ENCODE results near the gene ADTRP.
"Not testable (repeated sequence)": the region's sequence is repeated elsewhere in the genome, so short reads cannot be mapped to it uniquely, and the experiment has no call there.

Gene ADTRP

DNA sequence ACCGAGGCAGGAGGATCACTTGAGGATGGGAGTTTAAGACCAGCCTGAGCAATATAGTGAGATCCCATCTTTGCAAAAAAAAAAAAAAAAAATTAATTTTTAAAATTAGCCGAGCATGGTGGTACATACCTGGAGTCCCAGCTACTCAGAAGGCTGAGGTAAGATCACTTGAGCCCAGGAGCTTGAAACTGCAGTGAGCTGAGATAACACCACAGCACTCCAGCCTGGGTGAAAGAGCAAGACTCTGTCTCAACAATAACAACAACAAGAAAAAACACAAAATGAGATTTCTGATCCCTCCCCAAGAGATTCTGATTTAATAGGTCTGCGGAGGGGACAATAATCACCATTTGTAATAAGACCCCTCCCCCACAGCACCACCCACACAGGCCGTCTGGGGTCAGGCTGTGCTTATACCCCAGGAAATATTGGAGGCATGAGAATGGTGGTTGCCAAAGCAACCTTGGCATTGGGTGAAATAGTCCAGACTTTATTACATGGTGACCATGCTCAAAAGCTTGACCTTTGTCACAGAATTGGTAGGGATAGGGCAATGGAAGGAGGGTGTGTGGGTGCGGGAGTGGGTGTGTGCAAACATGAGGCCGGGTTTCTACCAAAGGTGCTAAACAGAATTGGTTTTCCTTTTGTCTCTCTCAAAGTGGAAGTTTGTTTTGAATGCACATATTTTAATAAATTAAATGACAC lies 24.4 kb upstream of the ADTRP start:
- DNase-seq = no peak

DNA sequence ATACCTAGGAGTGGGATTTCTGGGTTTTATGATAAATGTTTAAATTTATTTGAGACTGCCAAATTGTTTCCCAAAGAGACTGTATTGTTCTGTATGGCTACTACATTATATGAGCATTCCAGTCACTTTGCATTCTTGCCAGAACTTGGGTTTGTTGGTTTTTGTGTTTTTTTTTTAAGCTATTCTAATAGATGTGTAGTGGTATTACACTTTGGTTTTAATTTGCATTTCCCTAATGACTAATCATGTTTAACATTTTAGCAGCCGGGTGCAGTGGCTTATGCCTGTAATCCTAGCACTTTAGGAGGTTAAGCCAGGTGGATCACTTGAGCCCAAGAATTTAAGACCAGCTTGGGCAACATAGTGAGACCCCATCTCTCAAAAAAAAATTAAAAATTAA lies 21.9 kb upstream of the ADTRP start:
- DNase-seq = not testable (repeated sequence)

DNA sequence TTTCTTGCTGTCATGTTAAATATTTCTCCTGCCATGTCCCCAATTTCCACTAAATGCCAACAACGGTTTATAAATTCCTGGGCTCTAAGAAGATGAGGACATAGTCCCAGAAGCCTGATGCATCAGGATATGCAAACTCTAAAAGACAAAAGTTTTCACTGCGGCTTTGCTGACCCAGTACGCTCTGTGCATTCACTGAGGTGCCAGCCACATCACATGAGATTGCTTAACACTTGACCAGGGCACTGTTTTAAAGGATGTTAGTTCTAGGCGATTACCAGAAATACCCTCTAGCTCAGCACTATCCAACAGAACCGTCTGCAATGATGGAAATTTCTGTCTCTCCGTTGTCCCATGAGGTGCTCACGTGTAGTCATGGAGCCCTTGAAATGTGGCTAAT lies 19.9 kb upstream of the ADTRP start:
- no peak for DNase-seq

DNA sequence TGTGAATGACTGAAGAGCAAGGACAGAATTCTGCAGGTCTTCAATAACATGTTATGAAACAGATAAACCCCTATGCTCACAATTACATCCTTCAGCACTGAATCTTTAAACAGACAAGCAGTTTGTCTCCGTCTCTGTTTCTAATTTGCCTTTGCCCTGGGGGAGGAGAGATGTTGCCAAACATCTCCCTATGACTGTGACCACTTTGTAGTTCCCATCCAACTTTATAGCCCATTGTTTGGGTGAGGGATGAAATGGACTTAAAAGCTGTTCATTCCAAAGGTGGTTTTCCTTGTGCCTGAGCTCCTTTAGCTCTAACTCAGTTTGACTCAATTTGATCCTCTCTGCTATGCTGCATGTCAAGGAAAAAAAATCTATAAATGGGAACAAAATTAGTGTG lies 19.5 kb upstream of the ADTRP start:
- peak; percentile 2 for DNase-seq

DNA sequence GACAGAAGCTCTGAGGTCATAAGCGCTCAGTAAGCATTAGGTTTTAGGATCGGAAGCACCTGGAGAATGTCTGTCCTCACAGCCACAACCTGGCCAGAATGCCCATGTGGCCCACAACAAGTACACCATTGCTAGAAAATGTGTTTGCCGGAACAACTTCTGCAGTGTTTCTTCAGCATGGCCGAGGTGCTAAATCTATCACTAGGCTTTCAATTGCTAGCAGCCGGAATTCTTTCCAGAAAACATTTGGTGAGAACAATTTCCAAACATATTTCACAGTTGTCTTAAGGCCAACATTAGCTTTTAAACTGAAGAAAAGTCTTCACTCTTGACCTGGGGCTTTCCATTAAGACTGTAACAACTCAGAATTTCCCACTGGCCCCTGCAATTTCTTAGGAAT lies 18.2 kb upstream of the ADTRP start:
- no peak for DNase-seq

DNA sequence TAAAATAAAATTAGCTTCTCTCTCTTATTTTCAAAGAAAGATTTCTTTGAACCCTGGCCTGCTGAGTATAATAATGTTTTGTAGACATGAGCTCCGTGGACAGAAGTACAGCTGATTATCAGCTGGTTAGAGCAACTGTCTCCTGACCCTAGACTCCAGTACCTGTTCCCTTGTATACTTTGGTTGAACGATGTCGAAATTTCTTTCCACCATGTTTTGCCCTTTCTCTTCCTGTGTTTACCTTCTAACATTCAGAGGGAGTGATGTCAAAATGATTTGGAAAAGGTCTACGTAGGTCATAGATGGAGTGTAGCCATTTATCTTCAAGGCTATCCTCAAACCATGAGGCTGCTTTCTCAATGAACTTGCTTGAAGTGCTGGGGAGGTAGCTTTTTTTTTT lies 16.8 kb upstream of the ADTRP start:
- no peak for DNase-seq

DNA sequence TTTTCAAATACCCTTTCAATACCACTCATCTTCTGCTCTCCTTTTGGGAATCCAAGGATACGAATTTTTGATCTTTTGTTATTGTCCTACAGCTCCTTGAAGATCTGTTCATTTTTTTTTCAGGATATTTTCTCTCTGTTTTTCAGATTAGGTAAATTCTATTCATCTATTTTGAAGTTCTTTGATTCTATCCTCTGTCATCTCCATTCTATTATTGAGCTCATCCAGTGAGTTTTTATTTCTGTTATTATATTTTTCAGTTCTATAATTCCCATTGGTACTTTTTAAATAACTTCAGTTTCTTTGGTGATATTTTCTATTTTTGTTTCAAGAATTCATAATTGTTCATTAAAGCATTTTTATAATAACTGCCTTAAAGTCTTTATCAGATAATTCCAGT lies 14.7 kb upstream of the ADTRP start:
- DNase-seq = no peak

DNA sequence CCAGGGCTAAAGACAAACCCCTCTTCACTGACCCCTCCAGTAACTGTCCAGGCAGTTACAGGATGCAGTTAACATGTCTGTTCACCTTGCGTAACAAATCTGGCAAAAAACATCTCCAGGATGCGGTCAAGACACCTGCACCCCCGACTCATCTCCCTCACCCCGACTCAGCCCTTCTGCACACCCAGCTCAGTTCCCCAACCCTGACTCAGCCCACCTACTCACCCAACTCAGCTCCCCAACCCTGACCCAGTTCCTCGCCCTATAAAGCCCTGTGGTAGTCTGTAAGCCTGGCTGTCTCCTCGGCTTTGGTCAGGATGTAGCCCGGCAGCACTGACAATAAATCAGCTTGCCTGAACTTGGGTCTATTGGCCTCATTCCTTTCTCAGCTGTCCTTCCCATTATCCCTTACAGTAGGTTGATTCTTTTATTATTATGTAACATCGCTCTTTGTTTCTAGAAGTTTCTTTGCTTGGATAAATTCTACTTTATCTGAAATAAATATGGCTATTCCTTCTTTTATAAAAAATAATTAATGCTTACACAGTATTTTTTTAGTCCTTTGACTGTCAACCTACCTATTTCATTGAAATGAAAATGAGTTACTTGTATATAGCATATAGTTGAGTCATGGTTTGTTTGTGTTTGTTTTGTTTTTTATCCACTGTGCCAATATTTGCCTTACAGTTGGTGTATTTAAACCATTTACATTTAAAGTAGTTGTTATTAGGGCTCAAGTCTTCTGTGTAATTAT lies 12.9 kb upstream of the ADTRP start:
- no peak for DNase-seq

DNA sequence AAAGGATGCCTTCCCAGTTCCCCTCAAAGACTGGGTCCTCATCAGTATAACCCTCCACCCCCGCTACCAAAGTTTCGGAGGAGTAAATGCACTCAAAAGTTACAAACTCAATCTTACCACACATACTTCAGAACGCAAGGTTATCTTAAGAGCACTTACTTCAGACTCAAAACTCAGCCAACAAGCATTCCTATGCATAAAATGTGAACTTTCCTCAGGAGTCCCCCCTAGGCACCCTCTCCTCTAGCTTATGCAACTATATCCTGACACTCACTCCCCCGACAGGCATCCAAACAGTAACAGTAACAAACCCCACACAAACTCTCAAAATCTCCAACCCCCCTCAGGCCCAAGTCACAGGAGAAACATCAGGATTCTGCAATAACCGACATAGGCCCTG lies 11.1 kb upstream of the ADTRP start:
- DNase-seq = no peak

DNA sequence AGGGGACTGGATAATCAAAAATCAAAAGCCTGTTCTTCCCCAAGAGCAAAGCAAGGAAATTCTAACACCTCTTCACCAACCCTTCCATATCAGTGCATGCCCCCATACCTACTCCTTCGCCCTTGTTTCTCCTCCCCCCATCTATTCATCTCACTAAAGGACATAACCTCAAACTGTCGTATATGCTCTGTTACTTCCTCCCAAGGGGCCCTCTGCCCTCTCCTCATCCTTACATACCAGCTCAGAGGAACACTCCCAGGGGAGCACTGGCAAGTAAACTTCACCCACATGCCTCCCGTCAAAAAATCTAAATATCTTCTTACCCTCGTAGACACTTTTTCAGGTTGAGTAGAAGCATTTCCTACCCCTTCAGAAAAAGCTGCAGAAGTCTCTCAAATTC lies 9.4 kb upstream of the ADTRP start:
- no peak for DNase-seq

DNA sequence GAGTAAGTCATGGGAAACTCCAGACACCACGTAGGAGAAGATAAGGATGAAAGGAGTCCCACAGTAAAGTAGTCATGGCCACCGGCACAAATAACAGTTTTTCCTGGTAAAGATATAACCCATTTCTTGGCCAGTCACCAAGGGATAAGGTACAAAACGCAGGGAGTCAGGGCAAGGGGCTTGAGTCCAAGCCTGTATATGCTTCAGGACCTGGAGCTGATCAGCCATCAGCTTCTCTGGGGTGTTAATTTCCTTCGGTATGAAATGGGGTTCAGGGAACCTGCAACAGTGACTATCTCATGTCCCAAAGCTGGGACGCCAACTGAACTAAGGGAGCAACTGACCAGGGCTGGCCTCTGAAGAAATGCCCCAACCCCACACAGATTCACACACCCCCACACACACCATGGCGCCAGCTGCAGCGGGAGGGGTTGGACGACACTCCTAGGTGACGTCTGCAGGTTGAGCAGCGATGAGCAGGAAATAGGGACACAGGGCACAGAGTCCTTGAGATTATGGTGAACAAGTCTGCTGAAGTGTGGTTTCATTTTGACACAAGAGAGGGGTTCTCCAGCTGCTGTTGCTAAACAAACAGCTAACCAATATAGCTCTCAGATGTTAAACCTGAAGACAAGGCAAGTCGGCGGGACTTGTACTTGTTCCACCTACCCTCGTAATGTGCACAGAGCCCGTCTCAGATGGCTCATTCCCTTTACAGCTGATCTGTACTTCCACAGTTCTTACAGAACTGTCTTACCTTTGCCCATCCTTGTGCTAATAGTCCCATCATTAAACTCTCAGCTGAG lies 7.4 kb upstream of the ADTRP start:
- DNase-seq = no peak

DNA sequence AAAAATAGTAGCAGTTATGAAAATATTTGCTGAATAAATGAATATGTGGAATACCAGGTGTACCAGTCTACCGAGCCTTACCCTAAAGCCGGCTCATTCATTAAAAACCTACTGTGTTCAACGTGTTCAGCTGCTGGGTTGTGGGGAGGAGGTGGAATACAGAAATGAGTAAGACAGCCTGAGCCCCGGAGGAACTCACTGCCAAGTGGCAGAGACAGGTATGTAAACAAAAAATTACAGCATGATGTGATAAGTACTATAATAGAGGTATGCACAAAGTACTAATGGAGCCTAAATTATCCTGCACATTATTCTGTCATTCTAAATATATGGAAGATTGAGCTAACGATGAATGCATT lies 6.8 kb upstream of the ADTRP start:
- no peak for DNase-seq

DNA sequence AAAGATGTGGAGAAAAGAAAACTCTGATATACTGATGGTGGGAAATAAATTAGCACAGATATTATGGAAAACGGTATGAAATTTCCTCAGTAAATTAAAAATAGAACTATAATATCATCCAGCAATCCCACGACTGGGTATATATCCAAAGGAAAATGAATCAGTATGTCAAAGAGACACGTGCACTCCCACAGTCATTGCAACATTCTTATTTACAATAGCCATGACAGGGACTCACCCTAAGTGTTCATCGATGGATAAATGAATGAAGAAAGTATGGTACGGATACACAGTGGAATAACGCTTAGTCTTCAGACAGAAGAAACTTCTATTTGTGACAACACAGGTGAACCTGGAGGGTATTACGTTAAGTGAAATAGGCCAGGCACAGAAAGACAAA lies 5.7 kb upstream of the ADTRP start:
- DNase-seq = no peak

DNA sequence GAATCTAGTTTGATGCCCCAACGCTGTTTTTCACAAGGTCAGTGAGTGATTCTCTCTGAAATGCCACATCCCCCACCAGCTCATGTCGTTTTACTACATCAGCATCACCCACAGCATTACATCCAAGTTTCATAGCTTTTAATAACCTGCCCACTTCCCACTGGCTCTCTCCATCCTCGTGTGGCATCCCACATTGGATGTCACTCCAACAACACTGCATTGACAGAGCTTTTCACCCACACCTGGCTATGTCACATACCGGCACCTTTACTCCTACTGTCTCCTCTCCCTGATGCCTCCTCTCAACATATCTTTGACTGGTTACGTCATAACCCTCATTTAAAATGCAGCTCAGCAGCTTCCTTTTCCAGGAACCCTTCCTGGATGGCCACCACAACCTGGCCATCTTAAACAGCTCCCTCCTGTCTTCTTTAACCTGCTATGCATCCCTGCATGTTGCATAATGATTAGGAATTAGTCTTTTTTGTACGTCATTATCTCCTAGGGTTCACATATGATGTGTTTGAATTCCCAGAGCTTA lies 5.0 kb upstream of the ADTRP start:
- no peak for DNase-seq

DNA sequence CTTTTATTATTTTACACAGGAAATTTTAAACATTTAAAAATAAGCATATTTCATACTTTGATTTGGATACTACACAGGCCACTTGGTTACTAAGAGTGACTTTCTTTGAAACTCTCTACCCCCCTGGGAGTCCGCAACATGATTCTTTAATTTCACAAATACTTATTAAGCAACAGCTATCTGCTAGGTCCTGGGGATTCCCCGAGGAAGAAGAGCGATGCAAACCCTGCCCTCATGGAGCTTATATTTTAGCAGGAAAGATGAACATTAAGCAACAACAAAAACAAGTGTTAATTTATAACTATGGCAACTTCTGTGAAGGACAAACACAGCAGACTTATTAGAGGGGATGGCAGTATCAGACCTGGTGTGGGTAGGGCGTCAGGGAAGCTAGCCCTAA lies 3.9 kb upstream of the ADTRP start:
- no peak for DNase-seq

DNA sequence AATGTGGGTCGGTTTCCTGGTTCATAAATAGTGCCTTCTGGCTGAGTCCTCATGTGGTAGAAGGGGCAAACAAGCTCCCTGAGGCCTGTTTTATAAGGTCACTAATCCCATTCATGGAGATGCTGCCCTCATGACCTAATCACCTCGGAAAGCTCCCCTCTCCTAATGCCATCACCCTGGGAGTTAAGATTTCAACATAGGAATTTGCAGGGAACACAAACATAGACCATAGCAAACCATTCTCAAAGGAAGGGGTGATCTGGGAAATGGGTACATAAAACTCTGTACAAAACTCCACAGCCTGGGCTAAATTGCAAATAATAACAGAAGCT lies 1.5 kb upstream of the ADTRP start:
- no peak for DNase-seq

DNA sequence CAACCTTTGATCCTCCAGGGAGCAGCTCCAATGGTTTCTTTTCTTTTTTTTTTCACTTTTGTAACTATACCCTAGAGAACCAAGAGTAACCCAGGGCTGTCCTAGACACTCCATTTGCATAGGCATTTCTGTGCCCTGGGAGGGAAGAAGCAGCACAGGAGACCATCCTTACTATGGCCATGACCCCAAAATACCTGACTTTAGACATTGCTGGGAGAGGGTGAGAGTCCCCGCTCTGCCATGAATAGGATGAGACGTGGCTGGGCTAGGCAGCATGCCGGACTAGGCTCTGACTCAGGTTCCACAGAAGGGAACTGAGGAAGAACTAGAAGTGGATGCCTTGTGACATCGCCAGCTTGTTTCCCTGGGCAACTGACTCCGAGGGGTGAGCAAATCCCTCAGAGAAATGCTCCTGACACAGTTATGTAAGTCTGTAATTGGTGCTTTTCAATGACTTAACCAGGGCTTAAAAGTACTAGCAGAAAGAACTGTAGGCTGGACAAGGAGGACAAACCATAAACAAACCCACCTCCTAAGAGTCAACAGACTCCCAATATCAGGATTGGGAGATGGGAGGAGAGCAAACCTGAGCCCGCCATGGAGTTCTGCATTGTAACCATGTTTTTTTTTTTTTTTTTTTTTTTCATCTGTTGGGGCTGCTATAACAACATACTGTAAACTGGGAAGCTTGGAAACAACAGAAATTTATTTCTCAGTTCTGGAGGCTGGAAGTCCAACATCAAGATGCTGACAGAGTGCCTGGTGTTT lies 910 bp upstream of the ADTRP start:
- no peak for DNase-seq

DNA sequence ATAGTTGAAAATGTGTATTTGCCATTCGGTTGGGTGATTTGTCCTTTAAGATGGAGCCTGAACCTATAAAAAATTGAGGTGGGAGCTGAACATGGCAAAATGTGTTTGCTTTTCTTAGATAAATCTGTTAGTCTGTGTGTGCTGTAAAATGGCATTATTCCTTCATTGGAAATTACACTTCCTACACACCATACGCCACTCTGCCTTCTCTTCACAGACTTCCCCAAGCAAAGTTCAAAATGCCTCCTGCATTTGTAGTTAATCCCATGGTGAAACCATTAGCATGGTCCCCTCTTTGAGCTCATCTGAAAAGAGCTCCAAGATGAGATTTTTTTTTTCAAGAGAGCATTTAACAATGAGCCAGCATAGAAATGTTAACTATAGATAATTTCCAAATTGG lies 567 bp downstream of the ADTRP start:
- DNase-seq = no peak

DNA sequence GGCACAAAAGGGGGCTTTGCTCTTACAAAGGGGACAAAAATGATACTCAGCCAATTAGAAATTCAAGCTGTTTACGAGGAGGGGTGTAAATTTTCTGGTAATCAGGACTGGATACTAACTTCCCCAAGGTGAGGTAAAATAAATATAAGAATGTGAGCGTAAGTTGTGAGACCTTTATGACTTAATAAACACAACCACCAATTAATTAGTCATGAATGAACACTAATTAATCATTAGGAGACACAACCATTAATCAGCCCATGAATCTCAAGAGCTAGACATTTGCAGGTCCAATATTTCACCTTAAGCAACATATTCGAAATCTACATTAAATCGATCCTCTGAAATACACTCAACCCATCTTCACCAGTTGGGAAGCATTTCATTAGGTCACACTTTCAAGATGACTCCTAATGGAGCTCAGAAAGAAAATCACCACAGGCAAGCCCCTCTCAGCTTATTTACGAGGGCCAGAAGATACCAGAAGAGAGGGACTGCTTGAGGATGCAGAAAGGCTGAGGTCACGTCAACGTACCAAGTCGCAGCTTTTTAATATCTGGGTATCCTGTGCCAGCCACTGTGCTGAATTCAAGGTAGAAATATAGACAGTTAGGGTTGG lies 2.7 kb downstream of the ADTRP start:
- DNase-seq = no peak

DNA sequence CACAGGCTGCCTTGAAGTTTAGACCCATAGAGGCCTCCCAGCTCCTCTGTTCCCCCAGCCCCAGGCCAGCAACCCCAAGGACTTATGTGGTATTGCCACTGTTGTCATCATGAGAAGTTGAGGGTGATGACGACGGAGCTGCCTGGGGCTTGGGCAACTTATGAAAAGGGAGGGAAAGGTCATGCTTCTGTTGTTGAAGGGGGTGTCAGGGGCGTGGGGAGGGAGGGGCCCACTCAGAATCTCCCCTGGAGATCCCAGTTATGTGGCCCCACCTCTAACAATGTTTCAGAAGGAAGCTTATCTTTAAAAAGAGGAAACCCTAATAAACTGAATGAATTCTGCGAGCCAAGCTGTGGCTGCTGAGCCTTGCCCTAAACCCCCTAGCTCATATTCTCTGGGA lies 4.2 kb downstream of the ADTRP start:
- DNase-seq = no peak

DNA sequence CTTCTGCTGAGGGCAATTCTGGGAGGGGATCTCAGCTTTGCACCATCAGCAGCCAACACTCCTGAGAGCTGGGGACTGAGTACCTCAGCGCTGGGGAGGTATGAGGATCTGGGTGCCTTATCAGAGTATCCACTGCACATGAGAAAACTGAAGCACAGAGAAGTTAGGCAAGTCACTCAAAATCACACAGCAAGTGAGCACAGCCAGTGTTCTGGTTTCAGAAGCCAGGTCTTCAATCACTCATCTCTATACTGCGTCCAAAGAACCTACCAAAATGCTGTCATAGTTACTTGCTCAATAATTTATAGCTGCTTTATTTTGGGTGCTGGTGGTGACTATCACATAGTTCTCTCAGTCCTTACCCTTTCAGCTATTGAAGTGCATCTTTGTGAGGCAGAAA lies 5.0 kb downstream of the ADTRP start:
- DNase-seq = no peak

DNA sequence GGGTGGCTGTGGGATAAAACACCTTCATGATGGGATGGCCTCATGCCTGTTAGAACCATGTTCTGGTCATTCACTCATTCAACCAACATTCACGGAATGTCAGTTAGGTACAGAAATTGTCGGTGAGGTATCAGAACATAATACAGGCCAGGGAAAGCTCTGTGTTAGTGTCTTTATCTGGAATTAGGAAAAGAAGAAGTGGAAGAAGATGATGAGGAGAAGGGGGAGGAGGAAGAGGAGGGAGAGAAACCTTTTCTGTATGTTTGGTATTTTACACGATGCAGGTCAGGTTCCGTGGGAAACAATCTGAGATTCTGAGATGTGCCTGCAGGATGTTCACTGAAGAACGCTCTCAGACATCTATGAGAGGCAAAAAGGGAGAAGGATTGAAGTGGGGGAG lies 5.6 kb downstream of the ADTRP start:
- no peak for DNase-seq
